ENCODE data around the gene PDGFD.

Gene PDGFD

DNA sequence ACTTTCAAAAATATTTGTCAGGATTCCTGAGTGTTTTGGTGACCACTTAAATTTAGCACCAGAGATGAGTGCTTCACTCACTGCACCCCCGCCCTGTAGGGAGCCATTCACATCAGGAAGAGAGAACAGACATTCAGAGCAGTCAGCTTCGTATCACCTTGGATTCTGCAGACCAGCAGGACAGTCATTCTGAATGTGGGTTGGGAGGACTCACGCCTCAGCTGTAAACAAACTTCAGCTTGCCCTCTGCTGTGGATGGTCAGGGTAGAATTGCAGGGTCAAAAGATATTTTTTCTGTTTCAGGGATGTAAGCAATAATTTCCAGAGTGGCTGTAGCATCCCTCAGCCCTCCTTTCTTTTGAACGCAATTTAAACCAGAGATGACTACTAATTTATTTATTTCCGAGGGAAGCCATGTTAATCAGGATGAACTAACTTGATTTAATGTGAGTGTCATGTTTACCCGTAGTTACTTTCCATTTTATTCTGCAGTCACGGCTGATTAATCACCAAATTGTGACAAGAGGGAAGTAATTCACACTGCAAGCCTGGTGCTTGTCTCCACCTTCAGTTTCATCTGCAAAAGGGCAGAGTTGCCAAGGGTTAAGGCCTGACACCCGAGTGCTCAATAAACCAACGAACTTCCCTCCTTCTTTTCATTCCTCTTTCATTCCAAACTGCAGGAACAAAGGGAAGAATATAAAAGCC, 301.7 kb downstream of the PDGFD start:
- DNase-seq, result no peak
- intact Hi-C loops (cut with DNase I), result no loop called here

All from posterior cingulate gyrus (tissue), 11 donors.